Left cardiac atrium (tissue), 4 donors: Measurements from ENCODE around the gene ANKK1. TPM values are rescaled to one million over a fixed set of nuclear protein-coding genes. Genes with fewer than 3 reads are reported as not detected.

Experiments
- ATAC-seq, 2 donors: fragments of 200-7000 bp; cut with Tn5 transposase; one replicate each; pipeline ENCODE4 v1.9.1; 2020; ENCODE audit warnings: mild to moderate bottlenecking in 2 of 2, moderate library complexity in 2 of 2
- DNase-seq: peaks from one replicate; pipeline ENCODE4 v3.0.0-alpha.2; 2020
- intact Hi-C, 2 donors: fragments of 100-400 bp; cut with DNase I; formaldehyde crosslinking; loops; one replicate each; pipeline versions ENCODE4 v1.14.1 to v1.15.1; 2022 to 2023
- total RNA-seq, 2 donors: library from RNA; stranded (reverse); fragmentation: NEBNext Ultra II Directional; extraction: Animal tissue kit (Norgen Biotek cat#: 25700); gene quantifications; one replicate each; pipeline ENCODE4 v1.2.1, GENCODE V29; 2021
- donor health status: DM: no; HTN: yes; CAD: no.
- donor health status: DM: no; HTN: yes; CAD: no; lungs with severe emphysema.
- donor health status: DM: yes; HTN: yes; CAD: no.
- donor health status: Dilated cardiomyopathy.

Gene ANKK1
- total RNA-seq, 2 donors from 2014 or later = 0.10 TPM; not detected in 1

GRCh38 chr11:113373981-113374560 lies 13.5 kb upstream of the ANKK1 start:
- DNase-seq (no peak), ATAC-seq (peak in 1 of 2 donors; percentile 63)
- intact Hi-C loops = no loop called here

- ATAC-seq = no peak
- DNase-seq = no peak
- intact Hi-C loops = no loop called here
Measured at GRCh38 chr11:113375402-113375801, 12.2 kb upstream of the ANKK1 start.

GRCh38 chr11:113376156-113376555 lies 11.4 kb upstream of the ANKK1 start:
- ATAC-seq (no peak), DNase-seq (no peak)
- intact Hi-C loops = no loop called here

- ATAC-seq (no peak), DNase-seq (no peak)
- intact Hi-C loops = no loop called here
Measured at GRCh38 chr11:113377681-113378412, 9.7 kb upstream of the ANKK1 start.

- DNase-seq (no peak), ATAC-seq (no peak)
- intact Hi-C loops = no loop called here
Measured at GRCh38 chr11:113378692-113379091, 8.9 kb upstream of the ANKK1 start.

- no peak for ATAC-seq
- intact Hi-C loops = no loop called here
- DNase-seq = no peak
Measured at GRCh38 chr11:113382121-113382520, 5.5 kb upstream of the ANKK1 start.

GRCh38 chr11:113384551-113384950 lies 3.0 kb upstream of the ANKK1 start:
- ATAC-seq (no peak), DNase-seq (no peak)
- intact Hi-C loops = no loop called here

GRCh38 chr11:113385749-113386148 lies 1.8 kb upstream of the ANKK1 start:
- intact Hi-C loops = no loop called here
- ATAC-seq (no peak), DNase-seq (no peak)

GRCh38 chr11:113386866-113387265 lies 713 bp upstream of the ANKK1 start:
- intact Hi-C loops = no loop called here
- DNase-seq = no peak
- no peak for ATAC-seq

GRCh38 chr11:113389272-113389671 lies 1.7 kb downstream of the ANKK1 start:
- intact Hi-C loops = no loop called here
- DNase-seq = no peak
- ATAC-seq = no peak

- intact Hi-C loops = no loop called here
- DNase-seq (no peak), ATAC-seq (no peak)
Measured at GRCh38 chr11:113392236-113392921, 4.8 kb downstream of the ANKK1 start.

GRCh38 chr11:113393501-113393985 lies 6.0 kb downstream of the ANKK1 start:
- no peak for DNase-seq
- no peak for ATAC-seq
- intact Hi-C loops = no loop called here

- DNase-seq (no peak), ATAC-seq (no peak)
- intact Hi-C loops = no loop called here
Measured at GRCh38 chr11:113394919-113395318, 7.3 kb downstream of the ANKK1 start.

GRCh38 chr11:113395782-113396336 lies 8.3 kb downstream of the ANKK1 start:
- DNase-seq = no peak
- intact Hi-C loops = no loop called here
- no peak for ATAC-seq

- DNase-seq (no peak), ATAC-seq (no peak)
- intact Hi-C loops = no loop called here
Measured at GRCh38 chr11:113396690-113397089, 9.1 kb downstream of the ANKK1 start.

GRCh38 chr11:113397212-113397611 lies 9.6 kb downstream of the ANKK1 start:
- ATAC-seq (no peak), DNase-seq (no peak)
- intact Hi-C loops = no loop called here

GRCh38 chr11:113397821-113398220 lies 10.2 kb downstream of the ANKK1 start:
- DNase-seq = no peak
- intact Hi-C loops = no loop called here
- no peak for ATAC-seq

GRCh38 chr11:113398669-113399430 lies 11.3 kb downstream of the ANKK1 start:
- DNase-seq (no peak), ATAC-seq (no peak)
- intact Hi-C loops = no loop called here

GRCh38 chr11:113400631-113401230 lies 13.2 kb downstream of the ANKK1 start:
- DNase-seq = no peak
- no peak for ATAC-seq
- intact Hi-C loops = no loop called here
